ENCODE data around the gene ANKRD50.

The ANKRD50 gene

GRCh38 chr4:124635331-124635730 is 77.2 kb downstream of the ANKRD50 start:
- DNase-seq (ENCODE audit: low read depth in 2 of 2) = no peak

- DNase-seq (ENCODE audit: low read depth in 2 of 2) = no peak
These were observed 79.1 kb downstream of the ANKRD50 start for GRCh38 chr4:124633285-124633941.

- no peak for DNase-seq (ENCODE audit: low read depth in 2 of 2)
These were observed 80.1 kb downstream of the ANKRD50 start for GRCh38 chr4:124632439-124632838.

- no peak for DNase-seq (ENCODE audit: low read depth in 2 of 2)
These were observed 80.8 kb downstream of the ANKRD50 start for GRCh38 chr4:124631760-124632159.

- no peak for DNase-seq (ENCODE audit: low read depth in 2 of 2)
These were observed 82.9 kb downstream of the ANKRD50 start for GRCh38 chr4:124629681-124630080.
